DND-41 (cell line): ENCODE data around the gene HVCN1.
"Not testable (repeated sequence)": the region's sequence is repeated elsewhere in the genome, so short reads cannot be mapped to it uniquely, and the experiment has no call there.

ENCODE experiments used
- ATAC-seq: fragments of 200-7000 bp; cut with Tn5 transposase; 3 replicates; pipeline ENCODE4 v1.9.1; 2021; ENCODE audit warnings: low read depth; ENCODE audit not compliant: insufficient read depth
- DNase-seq: peaks from one replicate; pipeline ENCODE4 v3.0.0-alpha.2; 2020
- H2AFZ ChIP-seq: 2 replicates; pipeline ENCODE4 v1.6.0; 2012; ENCODE audit warnings: low read depth, low read length
- H3K27ac ChIP-seq: 2 replicates; pipeline ENCODE4 v1.5.1; 2012; ENCODE audit warnings: low read length, inconsistent platforms
- H3K27me3 ChIP-seq: fragments of 200-600 bp; sonication (generic); 2 replicates; pipeline ENCODE4 v1.6.0; 2012; ENCODE audit warnings: low read length, mild to moderate bottlenecking, inconsistent platforms; ENCODE audit not compliant: insufficient read depth, poor library complexity
- H3K36me3 ChIP-seq: 2 replicates; pipeline ENCODE4 v1.5.1; 2012; ENCODE audit warnings: low read length, inconsistent platforms; ENCODE audit not compliant: insufficient read depth
- H3K4me1 ChIP-seq: 2 replicates; pipeline ENCODE4 v1.5.1; 2012; ENCODE audit warnings: mild to moderate bottlenecking, low read length; ENCODE audit not compliant: insufficient read depth
- H3K4me2 ChIP-seq: 2 replicates; pipeline ENCODE4 v1.6.0; 2012; ENCODE audit warnings: mild to moderate bottlenecking, moderate library complexity, low read length, inconsistent platforms; ENCODE audit not compliant: insufficient read depth
- H3K4me3 ChIP-seq, 2 experiments: fragments of 200-600 bp in 1 of 2; shearing (Covaris generic) in 1 of 2; 2 replicates each; pipeline ENCODE4 v1.5.1; 2012 to 2016; ENCODE audit warnings: inconsistent platforms in 2 of 2, low read length in 2 of 2, mild to moderate bottlenecking in 2 of 2, low read depth in 1 of 2, moderate library complexity in 1 of 2
- H3K79me2 ChIP-seq: 2 replicates; pipeline ENCODE4 v1.6.0; 2012; ENCODE audit warnings: low read length, inconsistent platforms; ENCODE audit not compliant: insufficient read depth
- H3K9ac ChIP-seq: 2 replicates; pipeline ENCODE4 v1.6.0; 2012; ENCODE audit warnings: low read depth, mild to moderate bottlenecking, inconsistent platforms, low read length, moderate library complexity
- H3K9me3 ChIP-seq: 2 replicates; pipeline ENCODE4 v1.5.1; 2012; ENCODE audit warnings: low read length, moderate library complexity, mild to moderate bottlenecking, inconsistent platforms; ENCODE audit not compliant: insufficient read depth, severe bottlenecking
- H4K20me1 ChIP-seq: 2 replicates; pipeline ENCODE4 v1.6.0; 2012; ENCODE audit warnings: low read length; ENCODE audit not compliant: insufficient read depth
- CTCF ChIP-seq: IDR thresholded peaks from 2 replicates; pipeline ENCODE4 v1.5.1; 2012; ENCODE audit warnings: borderline replicate concordance, low read length, moderate library complexity, mild to moderate bottlenecking; ENCODE audit not compliant: poor library complexity, severe bottlenecking; ENCODE audit errors: extremely low read depth
- EZH2 ChIP-seq: IDR thresholded peaks from 3 replicates; pipeline ENCODE4 v1.6.1; 2012; ENCODE audit warnings: borderline replicate concordance, low read depth, mild to moderate bottlenecking, moderate library complexity, low read length, inconsistent platforms; ENCODE audit not compliant: severe bottlenecking

The HVCN1 gene

GRCh38 chr12:110657747-110658146 is 31.2 kb downstream of the HVCN1 start:
- no peak for ATAC-seq
- DNase-seq, result no peak
- no peak overlapping the region for H3K27ac ChIP-seq
- H3K79me2 ChIP-seq, result no peaks in the 10 kb centered on the region
- peaks cover 6% of the 10 kb centered on the region; the same call in 1 of the 2 replicates for H3K36me3 ChIP-seq
- H3K27me3 ChIP-seq, result no peaks in the 10 kb centered on the region
- TF ChIP-seq CTCF, result no peak
- TF ChIP-seq EZH2, result no peak
- H3K9ac ChIP-seq, result no peak overlapping the region
- no peak overlapping the region for H3K4me3 ChIP-seq
- H3K9me3 ChIP-seq, result no peaks in the 10 kb centered on the region
- H3K4me2 ChIP-seq, result no peak overlapping the region
- H4K20me1 ChIP-seq, result no peaks in the 10 kb centered on the region
- H3K4me1 ChIP-seq, result no peaks in the 10 kb centered on the region
- no peak overlapping the region for H2AFZ ChIP-seq

DNA sequence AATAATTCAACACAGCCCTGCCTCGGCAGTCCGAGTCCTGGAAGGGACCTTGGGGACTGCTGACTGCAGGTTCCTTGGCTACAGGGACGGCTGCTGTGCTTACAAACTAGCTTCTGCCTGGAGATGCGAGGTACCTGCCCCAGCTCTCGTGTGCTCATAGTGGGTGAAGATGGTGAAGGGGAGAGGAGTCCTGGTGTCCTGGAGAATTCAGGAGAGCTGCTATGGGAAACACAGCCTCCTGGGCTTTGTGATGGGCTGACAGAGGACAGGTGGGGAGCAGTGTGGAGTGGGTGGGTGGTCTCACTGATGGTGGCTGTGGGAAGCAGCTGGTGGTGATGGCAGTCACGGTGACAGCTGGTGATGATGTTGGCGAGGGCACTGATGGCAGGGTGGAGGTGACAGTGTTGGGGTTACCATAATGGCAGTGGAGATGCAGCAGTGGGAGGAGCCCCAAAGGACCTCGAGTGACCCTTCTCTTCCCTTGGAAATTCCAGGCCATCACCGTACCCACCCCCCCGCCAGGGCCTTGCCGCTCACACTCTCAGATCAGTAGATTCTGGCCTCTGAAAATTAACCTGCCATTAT is 32.8 kb downstream of the HVCN1 start:
- Histone ChIP-seq H3K9ac (no peak overlapping the region), H3K4me2 (no peak overlapping the region), H3K27ac (no peak overlapping the region), H3K9me3 (no peaks in the 10 kb centered on the region), H3K36me3 (peaks cover 6% of the 10 kb centered on the region; the same call in 1 of the 2 replicates), H2AFZ (no peak overlapping the region), H3K4me1 (no peaks in the 10 kb centered on the region), H3K79me2 (no peaks in the 10 kb centered on the region), H3K4me3 (no peak overlapping the region), H4K20me1 (no peaks in the 10 kb centered on the region), H3K27me3 (no peaks in the 10 kb centered on the region)
- ATAC-seq (no peak), DNase-seq (no peak)
- no peak for TF ChIP-seq CTCF
- TF ChIP-seq EZH2, result no peak

- not testable (repeated sequence) for H2AFZ ChIP-seq, H3K9me3 ChIP-seq, H3K79me2 ChIP-seq, ATAC-seq, H3K4me3 ChIP-seq, H3K27ac ChIP-seq, H3K4me2 ChIP-seq, H3K9ac ChIP-seq, H3K4me1 ChIP-seq, DNase-seq, H4K20me1 ChIP-seq, H3K27me3 ChIP-seq
- peaks cover 19% of the 10 kb centered on the region for H3K36me3 ChIP-seq
These were observed 34.7 kb downstream of the HVCN1 start for GRCh38 chr12:110654238-110654637.

- ATAC-seq (no peak), DNase-seq (no peak)
- no peak overlapping the region for H3K27ac ChIP-seq
- no peak overlapping the region for H3K4me3 ChIP-seq
- no peaks in the 10 kb centered on the region for H3K9me3 ChIP-seq
- H3K36me3 ChIP-seq, result peaks cover 22% of the 10 kb centered on the region
- H2AFZ ChIP-seq, result no peak overlapping the region
- no peak for TF ChIP-seq CTCF
- no peak for TF ChIP-seq EZH2
- H3K9ac ChIP-seq, result no peak overlapping the region
- H3K79me2 ChIP-seq, result no peaks in the 10 kb centered on the region
- no peaks in the 10 kb centered on the region for H4K20me1 ChIP-seq
- H3K4me1 ChIP-seq, result no peaks in the 10 kb centered on the region
- H3K27me3 ChIP-seq, result no peaks in the 10 kb centered on the region
- H3K4me2 ChIP-seq, result no peak overlapping the region
These were observed 39.5 kb downstream of the HVCN1 start for GRCh38 chr12:110649341-110649847.
